Neural crest cell (in vitro differentiated cells): ENCODE data around the gene CYFIP2. TPM values are rescaled to one million over a fixed set of nuclear protein-coding genes. Genes with fewer than 3 reads are reported as not detected.

ENCODE experiments used
- DNase-seq: peaks from one replicate; pipeline ENCODE4 v3.0.0; 2021; ENCODE audit warnings: low read depth, mixed read lengths, low spot score
- H3K27ac Mint-ChIP-seq: one replicate; pipeline ENCODE4 v1.8.0; 2021; ENCODE audit warnings: mild to moderate bottlenecking, mixed read lengths; ENCODE audit not compliant: unreplicated experiment
- H3K27me3 Mint-ChIP-seq: 2 replicates; pipeline ENCODE4 v1.8.0; 2021; ENCODE audit warnings: low read depth, mild to moderate bottlenecking, mixed read lengths
- H3K36me3 Mint-ChIP-seq: 2 replicates; pipeline ENCODE4 v1.8.0; 2021; ENCODE audit warnings: low read depth, mild to moderate bottlenecking, mixed read lengths
- H3K4me1 Mint-ChIP-seq: 2 replicates; pipeline ENCODE4 v1.8.0; 2021; ENCODE audit warnings: mixed read lengths
- H3K4me3 Mint-ChIP-seq: one replicate; pipeline ENCODE4 v1.8.0; 2021; ENCODE audit warnings: mild to moderate bottlenecking, mixed read lengths
- H3K9me3 Mint-ChIP-seq: 2 replicates; pipeline ENCODE4 v1.8.0; 2021; ENCODE audit warnings: mixed read lengths
- CTCF ChIP-seq: fragments of 200-600 bp; sonication (generic); conservative IDR thresholded peaks from 2 replicates; pipeline ENCODE4 v1.5.0; 2021; ENCODE audit warnings: antibody characterized with exemption, mild to moderate bottlenecking
- total RNA-seq: library from RNA; stranded (reverse); gene quantifications from 2 replicates; pipeline ENCODE4 v1.2.1, GENCODE V29; 2021

The CYFIP2 gene
- total RNA-seq, 1 donor from 2014 or later: 76.6 TPM

GRCh38 chr5:157306692-157307471 is 41.0 kb downstream of the CYFIP2 start:
- no peaks in the 10 kb centered on the region for H3K4me1 Mint-ChIP-seq
- H3K27ac Mint-ChIP-seq: no peak overlapping the region
- H3K36me3 Mint-ChIP-seq: no peaks in the 10 kb centered on the region
- H3K4me3 Mint-ChIP-seq: no peak overlapping the region
- DNase-seq: no peak
- no peak for TF ChIP-seq CTCF
- H3K27me3 Mint-ChIP-seq: no peaks in the 10 kb centered on the region
- H3K9me3 Mint-ChIP-seq: no peaks in the 10 kb centered on the region

- H3K27me3 Mint-ChIP-seq: no peaks in the 10 kb centered on the region
- H3K4me3 Mint-ChIP-seq: no peak overlapping the region
- H3K36me3 Mint-ChIP-seq: no peaks in the 10 kb centered on the region
- no peak overlapping the region for H3K27ac Mint-ChIP-seq
- no peaks in the 10 kb centered on the region for H3K9me3 Mint-ChIP-seq
- no peak for DNase-seq
- TF ChIP-seq CTCF: no peak
- no peaks in the 10 kb centered on the region for H3K4me1 Mint-ChIP-seq
Measured at GRCh38 chr5:157308836-157309465, 43.0 kb downstream of the CYFIP2 start.

GRCh38 chr5:157309796-157310195 is 43.9 kb downstream of the CYFIP2 start:
- H3K27me3 Mint-ChIP-seq: no peaks in the 10 kb centered on the region
- no peak overlapping the region for H3K4me3 Mint-ChIP-seq
- TF ChIP-seq CTCF: no peak
- H3K27ac Mint-ChIP-seq: no peak overlapping the region
- H3K4me1 Mint-ChIP-seq: no peaks in the 10 kb centered on the region
- DNase-seq: no peak
- H3K36me3 Mint-ChIP-seq: peaks cover 5% of the 10 kb centered on the region
- H3K9me3 Mint-ChIP-seq: no peaks in the 10 kb centered on the region

- peak overlapping the region; percentile 43 for H3K27ac Mint-ChIP-seq
- TF ChIP-seq CTCF: no peak
Measured at GRCh38 chr5:157311595-157311994, 45.7 kb downstream of the CYFIP2 start.

GRCh38 chr5:157312492-157312891 is 46.6 kb downstream of the CYFIP2 start:
- H3K36me3 Mint-ChIP-seq: peaks cover 11% of the 10 kb centered on the region
- no peaks in the 10 kb centered on the region for H3K4me1 Mint-ChIP-seq
- TF ChIP-seq CTCF: peak; percentile 73
- H3K4me3 Mint-ChIP-seq: no peak overlapping the region
- no peak overlapping the region for H3K27ac Mint-ChIP-seq
- H3K27me3 Mint-ChIP-seq: no peaks in the 10 kb centered on the region
- no peaks in the 10 kb centered on the region for H3K9me3 Mint-ChIP-seq
- peak; percentile 12 for DNase-seq

More at GRCh38 chr5:157311595-157311994, 45.7 kb downstream of the CYFIP2 start:
- Mint-ChIP-seq H3K9me3 (no peaks in the 10 kb centered on the region), H3K4me3 (no peak overlapping the region), H3K27me3 (no peaks in the 10 kb centered on the region), H3K36me3 (peaks cover 11% of the 10 kb centered on the region), H3K4me1 (no peaks in the 10 kb centered on the region)
- no peak for DNase-seq
